Regular cardiac myocyte (primary cell): Measurements from ENCODE around the gene NIN. TPM values are rescaled to one million over a fixed set of nuclear protein-coding genes. Genes with fewer than 3 reads are reported as not detected.

ENCODE experiments used
- total RNA-seq: library from RNA; depleted of rRNA; stranded (reverse); fragments of >200 nt; gene quantifications from 2 replicates; pipeline ENCODE4 v1.2.3, GENCODE V29; 2014

Gene NIN
- total RNA-seq: 37.2 and 54.3 TPM in 2 replicates

GRCh38 chr14:50830932-50831725 is at the start of gene NIN:
TSS of gene NIN (minus strand) at chr14:50831162. CDS start at chr14:50822056, 9,106 bp downstream.

GRCh38 chr14:50871914-50872732 is 41.2 kb upstream of the NIN start, which contains the start of gene ABHD12B:
TSS of gene ABHD12B (plus strand) at chr14:50872053. CDS start at chr14:50872175, 122 bp downstream.

Other genes with a start within 250 kb of the NIN start
- 18.8 and 23.1 TPM in 2 replicates for gene SAV1, start 162.9 kb downstream of the NIN start, total RNA-seq
- gene ABHD12B, start 40.9 kb upstream of the NIN start, total RNA-seq: not detected in 2 replicates
- 93.7 and 110 TPM in 2 replicates for gene PYGL, start 113.3 kb upstream of the NIN start, total RNA-seq